ENCODE results near the gene TTC27.

The TTC27 gene

DNA sequence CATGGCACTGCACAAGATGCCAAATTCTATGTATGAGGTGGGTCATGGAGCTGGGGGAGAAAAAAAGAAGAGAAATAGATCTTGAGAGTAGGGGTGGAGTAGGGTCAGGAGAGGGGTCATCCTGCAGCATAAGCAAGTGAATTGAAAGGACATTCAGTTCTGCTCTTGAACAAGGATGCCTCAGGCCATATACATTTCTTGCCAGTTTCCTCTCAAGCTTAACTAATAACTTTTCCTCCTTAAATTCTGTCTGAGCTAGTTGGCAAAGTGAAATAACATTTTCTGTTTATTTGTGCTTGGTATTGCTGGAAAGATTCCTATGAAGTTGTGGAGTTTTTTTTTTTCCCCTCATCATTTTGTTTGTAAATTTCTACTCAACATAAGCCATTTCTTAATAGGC lies 219.9 kb downstream of the TTC27 start:
- no peaks in the 10 kb centered on the region; the same call in 1 of the 2 replicates for H3K9me3 ChIP-seq
- H3K27me3 ChIP-seq = no peaks in the 10 kb centered on the region
- no peak overlapping the region for H3K4me3 ChIP-seq (ENCODE audit: low read depth, low read length)
- TF ChIP-seq, protein P1, sequence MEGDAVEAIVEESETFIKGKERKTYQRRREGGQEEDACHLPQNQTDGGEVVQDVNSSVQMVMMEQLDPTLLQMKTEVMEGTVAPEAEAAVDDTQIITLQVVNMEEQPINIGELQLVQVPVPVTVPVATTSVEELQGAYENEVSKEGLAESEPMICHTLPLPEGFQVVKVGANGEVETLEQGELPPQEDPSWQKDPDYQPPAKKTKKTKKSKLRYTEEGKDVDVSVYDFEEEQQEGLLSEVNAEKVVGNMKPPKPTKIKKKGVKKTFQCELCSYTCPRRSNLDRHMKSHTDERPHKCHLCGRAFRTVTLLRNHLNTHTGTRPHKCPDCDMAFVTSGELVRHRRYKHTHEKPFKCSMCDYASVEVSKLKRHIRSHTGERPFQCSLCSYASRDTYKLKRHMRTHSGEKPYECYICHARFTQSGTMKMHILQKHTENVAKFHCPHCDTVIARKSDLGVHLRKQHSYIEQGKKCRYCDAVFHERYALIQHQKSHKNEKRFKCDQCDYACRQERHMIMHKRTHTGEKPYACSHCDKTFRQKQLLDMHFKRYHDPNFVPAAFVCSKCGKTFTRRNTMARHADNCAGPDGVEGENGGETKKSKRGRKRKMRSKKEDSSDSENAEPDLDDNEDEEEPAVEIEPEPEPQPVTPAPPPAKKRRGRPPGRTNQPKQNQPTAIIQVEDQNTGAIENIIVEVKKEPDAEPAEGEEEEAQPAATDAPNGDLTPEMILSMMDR (IDR thresholded peaks at IDR 0.05; ENCODE audit: low read depth, low read length) = no peak
- no peak for DNase-seq
- H3K4me1 ChIP-seq = peaks cover 6% of the 10 kb centered on the region
- no peaks in the 10 kb centered on the region for H3K36me3 ChIP-seq

GRCh38 chr2:32849456-32850194 lies 221.8 kb downstream of the TTC27 start:
- Histone ChIP-seq H3K4me1 (no peaks in the 10 kb centered on the region; the same call in 1 of the 2 replicates), H3K27me3 (no peaks in the 10 kb centered on the region), H3K4me3 (ENCODE audit: low read depth, low read length) (no peak overlapping the region), H3K9me3 (no peaks in the 10 kb centered on the region; the same call in 1 of the 2 replicates), H3K36me3 (no peaks in the 10 kb centered on the region)
- TF ChIP-seq, protein P1 (IDR thresholded peaks at IDR 0.05; ENCODE audit: low read depth, low read length) = no peak
- no peak for DNase-seq

GRCh38 chr2:32851777-32852439 lies 224.1 kb downstream of the TTC27 start:
- TF ChIP-seq, protein P1 (IDR thresholded peaks at IDR 0.05; ENCODE audit: low read depth, low read length) = no peak
- no peaks in the 10 kb centered on the region for H3K4me1 ChIP-seq
- H3K36me3 ChIP-seq = no peaks in the 10 kb centered on the region
- H3K4me3 ChIP-seq (ENCODE audit: low read depth, low read length) = no peak overlapping the region
- no peak for DNase-seq
- H3K27me3 ChIP-seq = no peaks in the 10 kb centered on the region
- no peaks in the 10 kb centered on the region for H3K9me3 ChIP-seq

- TF ChIP-seq, protein P1 (IDR thresholded peaks at IDR 0.05; ENCODE audit: low read depth, low read length) = no peak
- H3K4me3 ChIP-seq (ENCODE audit: low read depth, low read length) = no peak overlapping the region
- H3K27me3 ChIP-seq = no peaks in the 10 kb centered on the region
- no peaks in the 10 kb centered on the region for H3K36me3 ChIP-seq
- no peak for DNase-seq
- no peaks in the 10 kb centered on the region for H3K4me1 ChIP-seq
- no peaks in the 10 kb centered on the region for H3K9me3 ChIP-seq
These were observed 225.0 kb downstream of the TTC27 start for GRCh38 chr2:32852856-32853255.

GRCh38 chr2:32856891-32857290 lies 229.0 kb downstream of the TTC27 start:
- TF ChIP-seq, protein P1 (IDR thresholded peaks at IDR 0.05; ENCODE audit: low read depth, low read length) = no peak
- no peak overlapping the region for H3K4me3 ChIP-seq (ENCODE audit: low read depth, low read length)
- DNase-seq = no peak

GRCh38 chr2:32858713-32859112 lies 230.9 kb downstream of the TTC27 start:
- no peaks in the 10 kb centered on the region for H3K4me1 ChIP-seq
- TF ChIP-seq, protein P1 (IDR thresholded peaks at IDR 0.05; ENCODE audit: low read depth, low read length) = no peak
- no peak overlapping the region for H3K4me3 ChIP-seq (ENCODE audit: low read depth, low read length)
- no peaks in the 10 kb centered on the region for H3K9me3 ChIP-seq
- no peaks in the 10 kb centered on the region for H3K36me3 ChIP-seq
- DNase-seq = no peak
- H3K27me3 ChIP-seq = no peaks in the 10 kb centered on the region

More at GRCh38 chr2:32856891-32857290, 229.0 kb downstream of the TTC27 start:
- H3K9me3 ChIP-seq = no peaks in the 10 kb centered on the region
- no peaks in the 10 kb centered on the region for H3K36me3 ChIP-seq
- H3K27me3 ChIP-seq = no peaks in the 10 kb centered on the region
- no peaks in the 10 kb centered on the region for H3K4me1 ChIP-seq

Measured in BE2C (cell line).